HL-60 (cell line): Measurements from ENCODE around the gene OR6A2.

Experiments used
- DNase-seq, 2 experiments: peaks; one replicate each; pipeline ENCODE4 v3.0.0-alpha.2; 2010 to 2020; ENCODE audit warnings: low read depth in 1 of 2, low spot score in 1 of 2
- H3K27ac ChIP-seq: fragments of 250-450 bp; sonication (Bioruptor Pico); replicated peaks from 2 replicates; pipeline ENCODE4 v1.5.1; 2020; ENCODE audit warnings: mild to moderate bottlenecking, moderate library complexity
- H3K27me3 ChIP-seq: fragments of 250-450 bp; sonication (Bioruptor Pico); 2 replicates; pipeline ENCODE4 v1.5.1; 2021; ENCODE audit warnings: mild to moderate bottlenecking, moderate library complexity; ENCODE audit not compliant: insufficient read depth, poor library complexity, severe bottlenecking
- H3K4me3 ChIP-seq: replicated peaks from 2 replicates; pipeline ENCODE4 v1.5.1; 2011; ENCODE audit warnings: mild to moderate bottlenecking, control low read depth, low read length; ENCODE audit not compliant: insufficient read depth
- CTCF ChIP-seq: IDR thresholded peaks from one replicate; pipeline ENCODE4 v1.5.1; 2011; ENCODE audit warnings: low read length, control low read depth, inconsistent platforms; ENCODE audit not compliant: insufficient read depth
- GABPA ChIP-seq: IDR thresholded peaks from 2 replicates; pipeline ENCODE4 v1.6.1; 2012; ENCODE audit warnings: low read depth
- POLR2AphosphoS5 ChIP-seq: IDR thresholded peaks from 2 replicates; pipeline ENCODE4 v1.6.1; 2012; ENCODE audit warnings: low read depth
- REST ChIP-seq: IDR thresholded peaks from 2 replicates; pipeline ENCODE4 v1.6.1; 2012; ENCODE audit warnings: low read depth; ENCODE audit not compliant: insufficient replicate concordance
- SPI1 ChIP-seq: IDR thresholded peaks from 2 replicates; pipeline ENCODE4 v1.6.1; 2012; ENCODE audit warnings: low read depth, mild to moderate bottlenecking, borderline replicate concordance

The OR6A2 gene

GRCh38 chr11:6843670-6844069, 44.2 kb upstream of the OR6A2 start:
- TF ChIP-seq CTCF (no peak), SPI1 (no peak)
- DNase-seq, result no peak

GRCh38 chr11:6841694-6842093, 42.2 kb upstream of the OR6A2 start:
- no peak for TF ChIP-seq REST
- TF ChIP-seq CTCF, result no peak
- no peak for TF ChIP-seq POLR2AphosphoS5
- TF ChIP-seq GABPA, result no peak
- no peak for TF ChIP-seq SPI1
- Histone ChIP-seq H3K4me3 (no peak overlapping the region), H3K27ac (no peak overlapping the region), H3K27me3 (no peaks in the 10 kb centered on the region)
- DNase-seq, result no peak

More at GRCh38 chr11:6843670-6844069, 44.2 kb upstream of the OR6A2 start:
- Histone ChIP-seq H3K27ac (no peak overlapping the region), H3K27me3 (no peaks in the 10 kb centered on the region), H3K4me3 (no peak overlapping the region)

GRCh38 chr11:6834021-6834420, 34.5 kb upstream of the OR6A2 start:
- no peak for DNase-seq
- TF ChIP-seq REST, result no peak
- TF ChIP-seq GABPA, result no peak
- no peak for TF ChIP-seq CTCF
- TF ChIP-seq SPI1, result no peak
- no peak for TF ChIP-seq POLR2AphosphoS5
- H3K27ac ChIP-seq, result no peak overlapping the region
- no peak overlapping the region for H3K4me3 ChIP-seq
- H3K27me3 ChIP-seq, result no peaks in the 10 kb centered on the region

GRCh38 chr11:6833356-6833755, 33.9 kb upstream of the OR6A2 start:
- no peaks in the 10 kb centered on the region for H3K27me3 ChIP-seq
- H3K27ac ChIP-seq, result no peak overlapping the region
- TF ChIP-seq CTCF (no peak), GABPA (no peak), REST (no peak), POLR2AphosphoS5 (no peak), SPI1 (no peak)
- DNase-seq, result no peak
- H3K4me3 ChIP-seq, result no peak overlapping the region
